ENCODE measurements around the gene WHRN. TPM values are rescaled to one million over a fixed set of nuclear protein-coding genes. Genes with fewer than 3 reads are reported as not detected.

Gene WHRN
- total RNA-seq, 1 donor from 2014 or later: 3.1 TPM

- intact Hi-C loops (cut with DNase I): no loop called here
- ATAC-seq (no peak), DNase-seq (no peak)
- Histone ChIP-seq H3K4me3 (no peak overlapping the region), H3K36me3 (no peaks in the 10 kb centered on the region), H3K27me3 (no peaks in the 10 kb centered on the region), H3K9me3 (no peaks in the 10 kb centered on the region), H3K4me1 (no peaks in the 10 kb centered on the region), H3K27ac (no peak overlapping the region)
- TF ChIP-seq CTCF (IDR thresholded peaks at IDR 0.05): no peak
These were observed 34.1 kb downstream of the WHRN start for GRCh38 chr9:114471157-114471556.

- H3K9me3 ChIP-seq: no peaks in the 10 kb centered on the region
- no peaks in the 10 kb centered on the region for H3K36me3 ChIP-seq
- TF ChIP-seq CTCF (IDR thresholded peaks at IDR 0.05): no peak
- H3K27ac ChIP-seq: no peak overlapping the region
- H3K4me3 ChIP-seq: no peak overlapping the region
- ATAC-seq (no peak), DNase-seq (no peak)
- intact Hi-C loops (cut with DNase I): no loop called here
- H3K27me3 ChIP-seq: no peaks in the 10 kb centered on the region
- H3K4me1 ChIP-seq: no peaks in the 10 kb centered on the region
These were observed 34.7 kb downstream of the WHRN start for GRCh38 chr9:114470581-114470980.

GRCh38 chr9:114470121-114470520, 35.2 kb downstream of the WHRN start:
- H3K4me1 ChIP-seq: no peaks in the 10 kb centered on the region
- H3K36me3 ChIP-seq: no peaks in the 10 kb centered on the region
- ATAC-seq: no peak
- intact Hi-C loops (cut with DNase I): no loop called here
- H3K4me3 ChIP-seq: no peak overlapping the region
- no peaks in the 10 kb centered on the region for H3K9me3 ChIP-seq
- no peak overlapping the region for H3K27ac ChIP-seq
- H3K27me3 ChIP-seq: no peaks in the 10 kb centered on the region
- DNase-seq: no peak
- TF ChIP-seq CTCF (IDR thresholded peaks at IDR 0.05): no peak

- no peaks in the 10 kb centered on the region for H3K36me3 ChIP-seq
- no peak overlapping the region for H3K27ac ChIP-seq
- no peaks in the 10 kb centered on the region for H3K27me3 ChIP-seq
- no peak for ATAC-seq
- no peak overlapping the region for H3K4me3 ChIP-seq
- intact Hi-C loops (cut with DNase I): no loop called here
- no peak for DNase-seq
- no peaks in the 10 kb centered on the region for H3K9me3 ChIP-seq
- TF ChIP-seq CTCF (IDR thresholded peaks at IDR 0.05): no peak
- no peaks in the 10 kb centered on the region for H3K4me1 ChIP-seq
These were observed 36.0 kb downstream of the WHRN start for GRCh38 chr9:114469091-114469853.

GRCh38 chr9:114467910-114468309, 37.4 kb downstream of the WHRN start:
- no peaks in the 10 kb centered on the region for H3K27me3 ChIP-seq
- H3K4me3 ChIP-seq: no peak overlapping the region
- intact Hi-C loops (cut with DNase I): no loop called here
- H3K27ac ChIP-seq: no peak overlapping the region
- TF ChIP-seq CTCF (IDR thresholded peaks at IDR 0.05): no peak
- ATAC-seq (no peak), DNase-seq (no peak)
- no peaks in the 10 kb centered on the region for H3K9me3 ChIP-seq
- no peaks in the 10 kb centered on the region for H3K36me3 ChIP-seq
- H3K4me1 ChIP-seq: no peaks in the 10 kb centered on the region
